ENCODE results near the gene FCSK.

GRCh38 chr16:70430667-70431536, 23.5 kb upstream of the FCSK start:
- TF ChIP-seq CTCF (IDR thresholded peaks at IDR 0.05; ENCODE audit: low read depth, low read length, poor library complexity, severe bottlenecking) = no peak
- no peak for TF ChIP-seq EZH2phosphoT487 (IDR thresholded peaks at IDR 0.05; ENCODE audit: borderline replicate concordance, low read length)
